GM21367 (cell line): ENCODE results near the gene DCAF12L1.

ENCODE experiments used
- ATAC-seq: cut with Tn5 transposase; IDR thresholded peaks from one replicate; pipeline ENCODE4 v1.9.1; 2021; ENCODE audit not compliant: unreplicated experiment

The DCAF12L1 gene

DNA sequence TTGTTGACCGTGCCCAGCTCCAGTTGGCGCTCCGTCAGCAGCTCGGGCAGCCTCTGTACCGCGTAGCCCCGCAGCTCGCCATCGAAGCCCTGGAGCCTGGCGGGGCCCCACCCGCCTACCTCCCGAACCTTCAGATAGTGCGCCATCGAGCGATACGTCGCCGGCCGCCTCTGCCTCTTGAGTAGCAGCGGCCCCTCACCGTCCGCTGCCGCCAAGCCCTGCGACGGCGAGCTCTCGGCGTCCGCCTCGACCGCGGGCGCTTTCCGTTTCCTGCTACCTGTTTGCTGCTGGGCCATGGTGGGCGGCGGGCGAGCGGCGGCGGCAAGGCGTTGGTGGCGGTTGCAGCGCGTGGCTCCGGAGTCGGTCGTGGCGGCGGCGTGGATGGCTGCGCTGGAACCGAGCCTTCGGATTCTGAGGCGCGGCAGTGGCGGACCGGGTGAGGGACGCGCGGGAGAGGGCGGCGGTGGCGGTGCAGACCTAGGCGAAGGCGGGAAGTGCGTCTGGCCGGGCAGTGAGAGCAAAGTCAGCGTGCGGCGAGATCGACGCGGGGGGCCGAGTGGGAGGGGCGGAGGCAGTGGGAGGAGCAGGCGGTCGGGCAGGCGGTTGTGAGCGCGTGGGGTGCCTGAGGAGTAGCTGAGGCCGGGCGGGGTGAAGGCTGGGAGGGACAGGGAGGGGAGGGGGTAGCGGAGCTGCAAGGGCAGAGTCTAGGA lies at the start of gene DCAF12L1:
DCAF12L1 (minus strand) TSS at position 502 of the 710 bp plus-strand sequence; CDS start at position 296, 206 bp downstream.
- no peak for ATAC-seq

- no peak for ATAC-seq
Observed at GRCh38 chrX:126580877-126581276, 28.3 kb upstream of the DCAF12L1 start.

DNA sequence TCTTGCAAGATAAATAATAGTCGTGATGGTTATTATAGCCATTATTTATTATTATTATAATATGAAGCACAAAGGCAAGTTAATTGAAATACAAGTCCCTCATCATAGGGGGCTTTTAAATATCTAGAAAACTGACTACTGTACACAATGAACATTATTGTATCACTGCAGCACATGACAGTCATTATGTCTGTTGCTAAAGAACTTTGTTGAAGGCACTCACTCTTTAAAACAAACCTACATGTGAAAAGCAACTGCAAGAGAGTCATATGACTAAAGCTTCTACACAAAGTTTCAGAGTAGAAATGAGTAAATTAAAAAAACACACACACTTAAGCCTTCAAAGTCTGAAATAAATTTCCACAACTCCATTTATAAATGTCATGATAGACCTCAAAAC lies 23.3 kb upstream of the DCAF12L1 start:
- ATAC-seq: no peak

- no peak for ATAC-seq
Observed at GRCh38 chrX:126557151-126557550, 4.5 kb upstream of the DCAF12L1 start.

DNA sequence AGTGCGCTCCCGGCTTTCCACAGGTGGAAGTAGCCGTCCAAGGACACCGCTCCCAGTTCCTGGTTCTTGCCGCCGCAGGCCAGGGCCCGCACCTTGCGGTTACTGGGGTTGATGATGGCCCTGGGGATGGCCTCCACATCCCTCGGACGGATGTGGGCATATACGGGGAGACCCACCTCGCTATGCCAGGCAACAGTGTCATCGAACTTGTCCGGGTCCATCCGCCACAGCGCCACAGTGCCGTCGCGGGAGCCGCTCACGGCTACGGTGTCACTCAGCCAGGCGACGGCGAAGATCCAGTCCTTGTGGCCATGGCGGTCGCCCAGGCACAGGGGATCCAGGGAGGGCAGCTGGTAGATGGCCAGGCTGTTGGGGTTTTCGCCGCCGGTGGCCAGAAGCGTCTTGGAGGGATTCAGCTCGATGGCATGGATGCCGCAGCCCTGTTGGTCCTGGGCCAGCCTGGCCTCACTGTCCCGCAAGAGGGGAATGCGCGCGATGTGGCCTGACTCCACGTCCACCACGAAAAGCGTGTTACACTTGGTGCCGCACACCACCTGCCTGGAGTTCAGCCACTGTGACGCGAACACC lies 795 bp downstream of the DCAF12L1 start:
- no peak for ATAC-seq

DNA sequence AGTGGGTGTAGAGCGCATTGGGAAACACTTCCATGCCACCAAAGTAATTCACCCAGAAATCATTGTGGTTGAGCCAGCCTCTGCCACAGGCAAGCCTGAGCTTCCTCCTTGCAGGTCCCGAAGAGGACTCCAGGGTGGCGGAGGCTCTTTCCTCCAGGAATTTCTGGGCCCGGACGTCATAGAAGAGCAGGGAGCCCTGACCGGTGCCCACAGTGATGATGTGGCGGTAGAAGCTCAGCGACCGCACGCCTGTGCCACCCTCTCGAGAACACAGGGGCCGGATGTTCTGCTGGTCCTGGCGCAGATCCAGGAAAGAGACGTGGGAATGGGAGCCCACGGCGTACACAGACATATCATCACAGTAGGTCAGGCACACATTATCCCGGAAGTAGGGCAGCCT lies 1.3 kb downstream of the DCAF12L1 start:
- no peak for ATAC-seq

GRCh38 chrX:126550816-126551215 lies 1.8 kb downstream of the DCAF12L1 start:
- ATAC-seq: no peak

- no peak for ATAC-seq
Observed at GRCh38 chrX:126509923-126510322, 42.7 kb downstream of the DCAF12L1 start.
